ENCODE measurements around the gene MTR. TPM values are rescaled to one million over a fixed set of nuclear protein-coding genes. Genes with fewer than 3 reads are reported as not detected.
"Not testable (repeated sequence)": the region's sequence is repeated elsewhere in the genome, so short reads cannot be mapped to it uniquely, and the experiment has no call there.

Gene MTR
- total RNA-seq, 1 donor from 2014 or later = 51.8 TPM

GRCh38 chr1:236893626-236894545 lies 98.8 kb downstream of the MTR start:
- H3K4me1 Mint-ChIP-seq = no peaks in the 10 kb centered on the region
- peaks cover 63% of the 10 kb centered on the region for H3K36me3 Mint-ChIP-seq (ENCODE audit: low read depth)
- no peaks in the 10 kb centered on the region for H3K9me3 Mint-ChIP-seq
- no peak for DNase-seq
- intact Hi-C loops (cut with micrococcal nuclease) = no loop called here
- H3K4me3 Mint-ChIP-seq = no peak overlapping the region
- H3K27ac Mint-ChIP-seq = no peak overlapping the region
- no peaks in the 10 kb centered on the region for H3K27me3 Mint-ChIP-seq

DNA sequence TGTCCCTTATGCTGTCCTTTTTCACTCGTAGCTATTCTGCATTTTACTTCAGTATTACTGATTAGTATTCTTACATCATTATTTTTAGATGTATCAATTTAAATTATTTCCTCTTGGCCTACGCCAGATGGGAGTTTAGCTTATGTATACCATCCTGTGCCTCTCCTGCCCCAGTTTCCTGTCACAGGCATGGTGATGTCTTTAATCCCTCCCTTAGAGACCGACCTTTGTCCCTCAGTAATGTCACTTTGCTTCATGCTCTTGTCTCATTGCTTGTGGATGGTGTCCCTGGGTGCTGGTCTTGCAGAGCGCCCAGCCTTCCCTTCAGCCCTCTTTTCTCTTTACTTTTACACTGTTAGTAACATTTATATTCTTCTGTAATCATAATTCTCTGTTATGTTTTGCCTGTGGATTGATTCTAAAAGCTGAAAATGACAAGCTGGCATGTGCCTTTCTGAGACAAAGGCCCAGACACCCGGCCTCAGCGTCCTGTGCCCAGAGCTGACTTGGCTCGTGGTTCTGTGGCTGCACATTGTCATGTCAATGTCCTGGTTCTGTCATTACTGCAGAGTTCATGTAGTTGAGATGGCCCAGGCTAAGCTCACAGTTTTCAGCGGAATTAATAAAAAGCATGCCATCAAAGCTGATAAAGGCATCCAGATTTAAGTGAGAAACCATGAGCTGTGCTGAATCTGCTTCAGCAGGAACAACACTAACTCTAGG lies 100.7 kb downstream of the MTR start:
- Mint-ChIP-seq H3K36me3 (ENCODE audit: low read depth) (peaks cover 63% of the 10 kb centered on the region), H3K9me3 (no peaks in the 10 kb centered on the region), H3K4me1 (no peaks in the 10 kb centered on the region), H3K27ac (no peak overlapping the region), H3K27me3 (no peaks in the 10 kb centered on the region), H3K4me3 (no peak overlapping the region)
- intact Hi-C loops (cut with micrococcal nuclease) = no loop called here
- DNase-seq = no peak

DNA sequence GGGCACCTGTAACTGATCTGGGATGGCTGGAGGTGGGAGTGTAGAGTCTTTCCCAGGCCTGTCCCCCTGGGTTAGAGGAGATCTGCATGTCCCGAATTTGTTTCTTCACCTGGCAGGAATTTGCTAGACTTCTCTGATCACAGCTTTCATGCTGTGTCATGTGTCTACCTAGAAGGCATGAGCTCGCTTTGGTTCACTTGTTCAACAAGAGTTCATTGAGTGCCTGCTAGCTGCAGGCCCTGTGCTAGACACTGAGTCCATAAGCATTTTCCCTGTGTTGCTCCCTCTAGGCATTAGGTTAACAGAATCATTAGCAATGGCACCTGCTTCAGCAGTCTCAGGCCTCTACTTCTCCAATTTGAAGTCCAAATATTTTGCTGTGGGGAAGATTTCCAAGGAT lies 101.6 kb downstream of the MTR start:
- intact Hi-C loops (cut with micrococcal nuclease) = no loop called here
- H3K4me3 Mint-ChIP-seq = no peak overlapping the region

DNA sequence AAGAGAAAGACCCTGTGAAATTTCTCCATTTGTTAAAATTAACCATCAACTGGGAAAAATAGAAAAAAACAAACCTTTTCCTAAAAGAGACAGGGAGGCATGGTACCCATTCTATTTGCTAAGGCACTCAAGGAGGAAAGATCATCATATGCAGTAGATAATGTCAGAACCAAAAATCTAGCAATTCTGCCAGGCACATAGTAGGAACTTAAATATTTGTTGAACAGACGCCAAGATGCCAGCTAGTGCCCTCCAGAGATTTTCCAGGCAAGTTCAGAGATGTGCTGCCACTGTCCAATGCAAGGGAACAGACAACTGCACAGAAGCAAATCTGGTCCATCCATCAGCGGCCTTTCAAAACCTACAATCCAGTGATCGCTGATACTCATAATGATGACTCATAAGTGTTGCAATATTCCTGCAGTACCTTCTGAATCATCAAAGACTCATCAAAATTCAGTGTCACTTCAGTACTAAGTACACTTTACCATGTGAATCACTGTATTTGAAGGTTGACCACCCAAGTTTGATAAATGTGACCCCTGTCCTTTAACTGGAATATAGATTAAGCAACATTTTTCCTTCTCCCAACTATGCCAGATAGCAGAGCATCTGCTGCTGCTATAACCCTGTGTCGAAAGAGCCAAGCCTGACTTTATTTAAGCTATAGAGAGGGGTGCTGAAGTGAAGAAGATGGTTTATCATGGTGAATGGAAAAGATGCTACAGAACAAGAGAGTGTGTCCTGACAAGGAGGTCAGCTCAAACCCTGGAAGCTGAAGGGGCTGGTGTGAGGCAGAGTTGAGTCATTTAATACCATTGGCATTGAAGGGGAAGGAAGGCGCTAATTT lies 110.0 kb downstream of the MTR start:
- Mint-ChIP-seq H3K36me3 (ENCODE audit: low read depth) (peaks cover 20% of the 10 kb centered on the region), H3K27me3 (no peaks in the 10 kb centered on the region), H3K9me3 (peaks cover 9% of the 10 kb centered on the region), H3K4me1 (peaks cover 4% of the 10 kb centered on the region), H3K27ac (no peak overlapping the region), H3K4me3 (no peak overlapping the region)
- intact Hi-C loops (cut with micrococcal nuclease) = no loop called here
- no peak for DNase-seq

More for the DNA sequence above, 101.6 kb downstream of the MTR start:
- Mint-ChIP-seq H3K4me1 (no peaks in the 10 kb centered on the region), H3K36me3 (ENCODE audit: low read depth) (peaks cover 62% of the 10 kb centered on the region), H3K27ac (no peak overlapping the region), H3K9me3 (no peaks in the 10 kb centered on the region), H3K27me3 (no peaks in the 10 kb centered on the region)
- DNase-seq = no peak

GRCh38 chr1:236907205-236907604 lies 112.1 kb downstream of the MTR start:
- Mint-ChIP-seq H3K9me3 (peaks cover 9% of the 10 kb centered on the region), H3K27ac (no peak overlapping the region), H3K36me3 (ENCODE audit: low read depth) (peaks cover 6% of the 10 kb centered on the region), H3K4me3 (no peak overlapping the region), H3K27me3 (no peaks in the 10 kb centered on the region), H3K4me1 (peaks cover 4% of the 10 kb centered on the region)
- intact Hi-C loops (cut with micrococcal nuclease) = no loop called here
- DNase-seq = no peak

DNA sequence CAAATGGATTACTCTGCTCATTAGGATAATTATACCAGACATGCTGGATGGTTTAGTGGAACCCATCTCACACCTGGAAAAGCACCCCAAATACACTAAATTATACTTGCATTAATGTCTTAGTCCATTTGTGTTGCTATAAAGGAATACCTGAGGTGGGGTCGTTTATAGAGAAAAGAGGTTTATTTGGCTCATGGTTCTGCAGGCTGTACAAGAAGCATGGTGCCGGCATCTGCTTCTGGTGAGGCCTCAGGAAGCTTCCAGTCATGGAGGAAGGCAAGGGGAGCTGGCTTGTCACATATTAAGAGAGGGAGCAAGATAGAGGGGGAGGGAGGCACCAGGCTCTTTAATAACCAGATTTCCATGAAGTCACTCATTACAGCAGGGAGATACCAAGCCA lies 113.6 kb downstream of the MTR start:
- H3K4me3 Mint-ChIP-seq = no peak overlapping the region
- H3K4me1 Mint-ChIP-seq = peaks cover 7% of the 10 kb centered on the region
- H3K27ac Mint-ChIP-seq = no peak overlapping the region
- H3K9me3 Mint-ChIP-seq = peaks cover 9% of the 10 kb centered on the region
- DNase-seq = no peak
- intact Hi-C loops (cut with micrococcal nuclease) = no loop called here
- H3K36me3 Mint-ChIP-seq (ENCODE audit: low read depth) = peaks cover 1% of the 10 kb centered on the region
- H3K27me3 Mint-ChIP-seq = no peaks in the 10 kb centered on the region

- H3K9me3 Mint-ChIP-seq = peaks cover 13% of the 10 kb centered on the region
- H3K36me3 Mint-ChIP-seq (ENCODE audit: low read depth); intact Hi-C loops (cut with micrococcal nuclease): not testable (repeated sequence)
Observed at GRCh38 chr1:236911047-236911446, 116.0 kb downstream of the MTR start.

DNA sequence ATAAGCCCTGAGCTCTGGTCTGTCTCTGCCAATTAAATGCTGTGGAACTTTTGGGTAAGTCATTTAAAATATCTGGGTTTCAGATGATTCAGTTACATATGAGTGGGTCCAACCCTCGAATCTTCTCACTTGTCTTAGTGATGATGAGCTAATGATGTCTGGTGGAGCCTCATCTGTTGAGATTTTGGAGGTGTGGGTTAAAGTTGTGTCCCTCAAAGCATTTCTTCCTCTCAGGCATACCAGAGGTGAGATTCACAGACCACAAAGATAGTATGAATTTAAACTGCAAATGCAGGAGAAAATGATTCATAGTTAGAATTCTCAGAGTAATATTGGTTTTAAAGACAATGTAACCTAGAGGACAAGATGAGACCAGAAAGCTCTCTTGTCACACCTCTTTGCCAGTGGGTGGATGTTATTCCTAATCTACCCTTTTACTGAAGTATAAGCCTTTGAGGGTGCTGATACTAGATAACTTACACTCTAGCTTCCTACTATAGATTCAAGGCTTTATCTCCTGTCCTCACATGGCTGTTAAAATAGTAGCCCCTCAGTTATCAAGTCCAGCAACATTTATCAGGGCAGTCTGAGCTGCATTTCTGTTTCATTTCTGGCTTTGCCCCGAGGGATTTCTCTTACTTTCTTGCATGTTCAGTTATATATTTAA lies 118.4 kb downstream of the MTR start:
- no peak overlapping the region for H3K4me3 Mint-ChIP-seq
- H3K9me3 Mint-ChIP-seq = peaks cover 10% of the 10 kb centered on the region
- H3K36me3 Mint-ChIP-seq (ENCODE audit: low read depth) = peaks cover 9% of the 10 kb centered on the region
- H3K27me3 Mint-ChIP-seq = no peaks in the 10 kb centered on the region
- intact Hi-C loops (cut with micrococcal nuclease) = no loop called here
- no peak for DNase-seq
- peaks cover 3% of the 10 kb centered on the region for H3K4me1 Mint-ChIP-seq
- H3K27ac Mint-ChIP-seq = no peak overlapping the region

More at GRCh38 chr1:236911047-236911446, 116.0 kb downstream of the MTR start:
- not testable (repeated sequence) for H3K27me3 Mint-ChIP-seq, H3K4me3 Mint-ChIP-seq, DNase-seq, H3K4me1 Mint-ChIP-seq, H3K27ac Mint-ChIP-seq

- Mint-ChIP-seq H3K4me3 (no peak overlapping the region), H3K27me3 (no peaks in the 10 kb centered on the region), H3K4me1 (peaks cover 3% of the 10 kb centered on the region), H3K9me3 (peaks cover 8% of the 10 kb centered on the region), H3K36me3 (ENCODE audit: low read depth) (peaks cover 9% of the 10 kb centered on the region), H3K27ac (no peak overlapping the region)
- intact Hi-C loops (cut with micrococcal nuclease) = no loop called here
- DNase-seq = no peak
Observed at GRCh38 chr1:236914375-236914774, 119.3 kb downstream of the MTR start.

DNA sequence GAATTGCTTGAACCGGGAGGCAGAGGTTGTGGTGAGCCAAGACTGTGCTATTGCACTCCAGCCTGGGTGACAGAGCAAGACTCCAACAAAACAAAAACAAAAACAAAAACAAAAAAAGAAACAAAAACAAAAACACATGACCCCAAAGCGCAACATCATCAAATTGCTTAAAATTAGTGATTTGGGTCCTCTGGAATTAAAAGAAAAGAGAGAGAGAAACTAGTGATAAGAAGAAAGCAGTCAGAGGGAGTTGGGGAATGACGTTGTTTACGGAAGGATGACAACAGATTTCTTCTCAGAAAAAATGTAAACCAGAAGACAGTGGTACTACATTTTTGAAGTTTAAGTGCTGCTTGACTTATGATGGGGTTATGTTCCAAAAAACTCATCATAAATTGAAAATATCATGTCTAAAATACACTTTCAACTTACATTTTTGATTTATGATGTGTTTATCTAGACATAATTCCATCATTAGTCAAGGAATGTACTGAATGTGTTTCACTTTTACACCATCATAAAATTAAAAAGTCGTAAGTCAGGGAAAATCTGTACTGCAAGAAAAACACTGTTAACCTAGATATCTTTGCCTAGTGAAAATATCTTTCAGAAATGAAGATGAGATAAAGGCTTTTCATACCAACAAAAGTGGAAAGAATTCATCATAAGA lies 121.2 kb downstream of the MTR start:
- H3K27ac Mint-ChIP-seq = no peak overlapping the region
- DNase-seq = no peak
- H3K9me3 Mint-ChIP-seq = peaks cover 7% of the 10 kb centered on the region
- intact Hi-C loops (cut with micrococcal nuclease) = no loop called here
- peaks cover 9% of the 10 kb centered on the region for H3K36me3 Mint-ChIP-seq (ENCODE audit: low read depth)
- no peak overlapping the region for H3K4me3 Mint-ChIP-seq
- peaks cover 3% of the 10 kb centered on the region for H3K4me1 Mint-ChIP-seq
- H3K27me3 Mint-ChIP-seq = no peaks in the 10 kb centered on the region

DNA sequence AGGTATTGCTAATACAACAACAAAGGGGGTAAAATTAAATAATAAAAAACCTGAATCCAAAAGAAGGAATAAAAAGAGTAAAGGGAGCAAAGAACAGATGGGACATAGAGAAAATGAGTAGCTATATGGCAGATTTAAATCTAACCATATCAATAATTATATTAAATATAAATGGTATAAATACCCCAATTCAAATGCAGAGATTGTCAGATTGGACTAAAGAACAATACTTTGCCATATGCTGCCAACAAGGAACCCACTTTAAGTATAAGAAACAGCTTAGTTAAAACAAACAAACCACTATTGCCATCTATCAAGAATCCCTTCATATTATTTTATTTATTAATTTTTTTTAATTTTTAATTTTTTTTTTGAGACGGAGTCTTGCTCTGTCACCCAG lies 122.4 kb downstream of the MTR start:
- Mint-ChIP-seq H3K4me3 (no peak overlapping the region), H3K27ac (no peak overlapping the region), H3K9me3 (peaks cover 7% of the 10 kb centered on the region), H3K36me3 (ENCODE audit: low read depth) (peaks cover 9% of the 10 kb centered on the region), H3K27me3 (no peaks in the 10 kb centered on the region), H3K4me1 (peaks cover 3% of the 10 kb centered on the region)
- no peak for DNase-seq
- intact Hi-C loops (cut with micrococcal nuclease) = no loop called here

- Mint-ChIP-seq H3K27ac (no peak overlapping the region), H3K9me3 (peaks cover 3% of the 10 kb centered on the region), H3K36me3 (ENCODE audit: low read depth) (peaks cover 5% of the 10 kb centered on the region), H3K4me3 (no peak overlapping the region), H3K4me1 (no peaks in the 10 kb centered on the region), H3K27me3 (no peaks in the 10 kb centered on the region)
- intact Hi-C loops (cut with micrococcal nuclease) = no loop called here
- no peak for DNase-seq
Observed at GRCh38 chr1:236920286-236920894, 125.3 kb downstream of the MTR start.

Measured in activated CD4-positive, alpha-beta T cell treated with anti-CD3 and anti-CD28 coated beads, Interleukin-2, amount 10 ng/mL, durations not matched to agents 24 days and 14 days (primary cell).